HCT116 (cell line): Measurements from ENCODE around the gene STAT6. TPM values are rescaled to one million over a fixed set of nuclear protein-coding genes. Genes with fewer than 3 reads are reported as not detected.
A peak's percentile ranks its signal among the peaks of the same experiment; 100 is the strongest.

ENCODE experiments used
- ATAC-seq: fragments of 200-7000 bp; cut with Tn5 transposase; 2 replicates; pipeline ENCODE4 v1.9.1; 2020; ENCODE audit warnings: mild to moderate bottlenecking, moderate library complexity
- BruUV-seq: library from RNA; stranded (reverse); fragments of 400-500 nt; replicated peaks from 2 replicates; lab custom pipeline; 2021; lab: Mats Ljungman, UMichigan
- CTCF ChIA-PET: fragments of 300-600 bp; sonication (Branson Sonifier 250); formaldehyde crosslinking; loops from one replicate; lab custom pipeline; 2021; ENCODE audit warnings: antibody characterized with exemption; lab: Charles Lee
- POLR2A ChIA-PET: fragments of 300-600, 350-600 bp; sonication (Branson Sonifier 250); formaldehyde crosslinking; loops from one replicate; lab custom pipeline; 2021; ENCODE audit warnings: antibody characterized with exemption; lab: Charles Lee
- RAD21 ChIA-PET, 2 experiments: fragments of 300-600 bp; sonication (Branson Sonifier 250); formaldehyde crosslinking; loops; one replicate each; lab custom pipeline; 2023; ENCODE audit warnings: low total read pairs in 2 of 2; ENCODE audit not compliant: uncharacterized antibody in 2 of 2, unreplicated experiment in 2 of 2, low non-redundant PET in 1 of 2; lab: Charles Lee
- DNase-seq: peaks from one replicate; pipeline ENCODE4 v3.0.0-alpha.2; 2010; ENCODE audit warnings: low read depth, low spot score
- H2AFZ ChIP-seq: fragments of 200-600 bp; shearing (Covaris generic), sonication (generic); 2 replicates; pipeline ENCODE4 v1.6.1; 2017; ENCODE audit warnings: low read depth, mixed run types, mixed read lengths, antibody characterized with exemption, low read length; ENCODE audit not compliant: poor library complexity, severe bottlenecking
- H3K27ac ChIP-seq: 2 replicates; pipeline ENCODE4 v1.5.1; 2012; ENCODE audit warnings: low read depth, low read length
- H3K27me3 ChIP-seq: fragments of 200-600 bp; sonication (generic); 2 replicates; pipeline ENCODE4 v1.6.1; 2016; ENCODE audit warnings: mixed run types, low read length, mixed read lengths; ENCODE audit not compliant: insufficient read depth
- H3K36me3 ChIP-seq, 2 experiments: fragments of 200-500 bp in 1 of 2; fragments of 200-600 bp in 1 of 2; sonication (Bioruptor generic) in 1 of 2; sonication (generic) in 1 of 2; 2 replicates each; pipeline versions ENCODE4 v1.5.1 to v1.6.1; 2014 to 2016; ENCODE audit warnings: low read length in 2 of 2, inconsistent platforms in 1 of 2, mixed read lengths in 1 of 2, mixed run types in 1 of 2; ENCODE audit not compliant: insufficient read depth in 2 of 2, control insufficient read depth in 1 of 2
- H3K4me1 ChIP-seq, 2 experiments: fragments of 200-600 bp in 1 of 2; sonication (generic) in 1 of 2; 2 replicates each; pipeline versions ENCODE4 v1.5.1 to v1.6.1; 2012 to 2017; ENCODE audit warnings: low read length in 2 of 2, inconsistent platforms in 1 of 2, mild to moderate bottlenecking in 1 of 2, mixed read lengths in 1 of 2, mixed run types in 1 of 2, moderate library complexity in 1 of 2; ENCODE audit not compliant: insufficient read depth in 2 of 2, control insufficient read depth in 1 of 2
- H3K4me2 ChIP-seq: fragments of 200-600 bp; sonication (generic); 2 replicates; pipeline ENCODE4 v1.6.1; 2017; ENCODE audit warnings: mixed run types, low read length, mixed read lengths
- H3K4me3 ChIP-seq, 2 experiments: fragments of 200-600 bp in 1 of 2; sonication (generic) in 1 of 2; replicated peaks in 1 of 2; 2 replicates each; pipeline ENCODE4 v1.5.1; 2011 to 2016; ENCODE audit warnings: low read length in 2 of 2, control low read depth in 1 of 2, low read depth in 1 of 2, mild to moderate bottlenecking in 1 of 2, mixed read lengths in 1 of 2, mixed run types in 1 of 2
- H3K79me2 ChIP-seq: fragments of 200-600 bp; sonication (generic); 2 replicates; pipeline ENCODE4 v1.6.1; 2017; ENCODE audit warnings: mild to moderate bottlenecking, mixed run types, low read length, moderate library complexity, mixed read lengths; ENCODE audit not compliant: insufficient read depth
- H3K9ac ChIP-seq: fragments of 200-600 bp; sonication (generic); 2 replicates; pipeline ENCODE4 v1.6.1; 2016; ENCODE audit warnings: low read length, mixed read lengths
- H3K9me2 ChIP-seq: fragments of 200-600 bp; sonication (generic), shearing (Covaris generic); 2 replicates; pipeline ENCODE4 v1.6.1; 2017; ENCODE audit warnings: mixed run types, mild to moderate bottlenecking, moderate library complexity; ENCODE audit not compliant: insufficient read depth
- H3K9me3 ChIP-seq, 2 experiments: fragments of 200-500 bp in 1 of 2; fragments of 200-600 bp in 1 of 2; sonication (Bioruptor generic) in 1 of 2; sonication (generic) in 1 of 2; 2 replicates each; pipeline ENCODE4 v1.6.1; 2014 to 2017; ENCODE audit warnings: low read length in 2 of 2, mixed read lengths in 2 of 2, inconsistent platforms in 1 of 2, low read depth in 1 of 2, mild to moderate bottlenecking in 1 of 2, mixed run types in 1 of 2, moderate library complexity in 1 of 2; ENCODE audit not compliant: control insufficient read depth in 1 of 2, insufficient read depth in 1 of 2
- H4K20me1 ChIP-seq: fragments of 200-600 bp; sonication (generic), shearing (Covaris generic); 2 replicates; pipeline ENCODE4 v1.6.1; 2017; ENCODE audit warnings: mixed run types, mild to moderate bottlenecking, moderate library complexity; ENCODE audit not compliant: insufficient read depth
- EZH2 ChIP-seq: fragments of 200-600 bp; sonication (generic); IDR thresholded peaks from 2 replicates; pipeline ENCODE4 v1.6.1; 2017; ENCODE audit warnings: antibody characterized with exemption, mixed run types
- POLR2A ChIP-seq: IDR thresholded peaks from 2 replicates; pipeline ENCODE4 v1.7.0; 2011; ENCODE audit warnings: borderline replicate concordance; ENCODE audit not compliant: insufficient read depth, insufficient read length; ENCODE audit errors: extremely low read depth
- POLR2AphosphoS5 ChIP-seq: IDR thresholded peaks from 2 replicates; pipeline ENCODE4 v1.6.1; 2011; ENCODE audit warnings: mild to moderate bottlenecking, low read depth, low read length, moderate library complexity
- YY1 ChIP-seq: IDR thresholded peaks from 2 replicates; pipeline ENCODE4 v1.6.1; 2011; ENCODE audit warnings: low read length, low read depth, moderate library complexity, mild to moderate bottlenecking; ENCODE audit not compliant: insufficient replicate concordance; ENCODE audit errors: extremely low read depth
- ZFX ChIP-seq: fragments of 450-650 bp; IDR thresholded peaks from 2 replicates; pipeline ENCODE4 v1.6.1; 2017
- intact Hi-C: fragments of 100-400 bp; cut with micrococcal nuclease; formaldehyde crosslinking; loops from 2 replicates; pipeline ENCODE4 v1.10.0; 2022
- total RNA-seq: library from RNA; stranded (reverse); gene quantifications from one replicate; pipeline ENCODE4 v1.2.1, GENCODE V29; 2021; ENCODE audit not compliant: unreplicated experiment
- TF ChIP-seq, protein P1 (sequence below): IDR thresholded peaks from 2 replicates; pipeline ENCODE4 v1.6.1; 2011; ENCODE audit warnings: mild to moderate bottlenecking, low read length, moderate library complexity; ENCODE audit not compliant: insufficient replicate concordance; ENCODE audit errors: extremely low read depth

STAT6 gene
- total RNA-seq, 1 experiment from 2014 or later = 78.5 TPM

DNA sequence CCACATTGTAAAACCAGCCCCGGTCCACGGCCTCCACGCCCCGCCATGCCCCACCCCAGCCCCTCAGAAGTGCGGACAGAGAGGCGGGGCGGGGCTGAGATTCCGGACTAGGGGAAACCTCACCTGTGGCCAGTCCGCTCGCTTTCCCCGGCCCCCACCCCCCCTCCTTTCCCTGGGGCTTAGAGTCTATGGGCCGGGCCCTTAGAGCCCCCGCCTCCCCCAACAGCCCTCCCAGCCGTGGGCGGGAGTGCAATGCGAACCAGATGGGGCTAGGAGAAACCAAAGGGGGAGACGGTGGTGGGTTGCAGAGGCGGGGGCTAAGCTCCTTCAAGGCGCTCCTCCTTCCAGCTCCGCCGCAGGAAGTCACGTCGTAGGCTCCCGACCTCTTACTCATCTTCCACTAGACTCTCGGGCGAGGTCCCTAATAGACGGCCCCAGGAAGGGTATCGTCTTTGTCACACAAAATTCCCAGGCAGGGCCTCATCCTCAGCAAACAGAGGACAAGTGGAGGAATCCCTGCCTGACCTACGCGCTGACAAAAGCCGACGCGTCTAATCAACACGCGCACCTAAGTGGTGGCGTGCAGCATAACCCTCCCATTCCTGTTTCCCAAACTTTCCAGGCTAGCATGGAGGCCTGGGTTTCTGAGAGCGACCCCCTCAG is 23.3 kb downstream of the STAT6 start:
- TF ChIP-seq YY1 = peak; percentile 63
- peak; percentile 28 for TF ChIP-seq POLR2A
- TF ChIP-seq, protein P1, sequence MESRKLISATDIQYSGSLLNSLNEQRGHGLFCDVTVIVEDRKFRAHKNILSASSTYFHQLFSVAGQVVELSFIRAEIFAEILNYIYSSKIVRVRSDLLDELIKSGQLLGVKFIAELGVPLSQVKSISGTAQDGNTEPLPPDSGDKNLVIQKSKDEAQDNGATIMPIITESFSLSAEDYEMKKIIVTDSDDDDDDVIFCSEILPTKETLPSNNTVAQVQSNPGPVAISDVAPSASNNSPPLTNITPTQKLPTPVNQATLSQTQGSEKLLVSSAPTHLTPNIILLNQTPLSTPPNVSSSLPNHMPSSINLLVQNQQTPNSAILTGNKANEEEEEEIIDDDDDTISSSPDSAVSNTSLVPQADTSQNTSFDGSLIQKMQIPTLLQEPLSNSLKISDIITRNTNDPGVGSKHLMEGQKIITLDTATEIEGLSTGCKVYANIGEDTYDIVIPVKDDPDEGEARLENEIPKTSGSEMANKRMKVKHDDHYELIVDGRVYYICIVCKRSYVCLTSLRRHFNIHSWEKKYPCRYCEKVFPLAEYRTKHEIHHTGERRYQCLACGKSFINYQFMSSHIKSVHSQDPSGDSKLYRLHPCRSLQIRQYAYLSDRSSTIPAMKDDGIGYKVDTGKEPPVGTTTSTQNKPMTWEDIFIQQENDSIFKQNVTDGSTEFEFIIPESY = no peak
- peak; percentile 53 for TF ChIP-seq POLR2AphosphoS5
- peak; percentile 33; the same call in 1 of the 2 replicates for TF ChIP-seq ZFX
- no peak for TF ChIP-seq EZH2
- intact Hi-C loops = loop anchor here (5.0 kb wide), 1 partner anchor 374 kb away; no protein-coding TSS in a partner anchor
- RAD21 ChIA-PET = interaction anchor here (0.8 to 1.4 kb wide), 4 partner anchors 9 to 451 kb away, joined by 3 to 7 read pairs (median 3); partner anchors contain the start of genes NEMP1 (in 1 of the 2) and STAT6 (in 1 of the 2)
- H3K27ac ChIP-seq = peak overlapping the region; percentile 100
- POLR2A ChIA-PET = interaction anchor here (0.7 to 4.8 kb wide), 5 partner anchors 9 to 363 kb away, joined by 3 to 50 read pairs (median 3); partner anchors contain the start of genes NACA, NEMP1 and STAT6
- H3K4me2 ChIP-seq = peak overlapping the region; percentile 96
- peak; percentile 61 for ATAC-seq
- H3K4me3 ChIP-seq = peak overlapping the region; percentile 59 to 82
- CTCF ChIA-PET = interaction anchor here (1.0 to 2.5 kb wide), 2 partner anchors 9 to 24 kb away, joined by 4 to 20 read pairs; partner anchors contain the start of genes NEMP1 and STAT6
- no peaks in the 10 kb centered on the region for H3K27me3 ChIP-seq
- peaks cover 36% of the 10 kb centered on the region for H3K79me2 ChIP-seq
- H3K9me2 ChIP-seq = no peaks in the 10 kb centered on the region
- TSS peak; percentile 80 for BruUV-seq
- H3K36me3 ChIP-seq = peaks cover 7 to 21% of the 10 kb centered on the region in 2 experiments; a peak in 3 of 4 replicates
- no peaks in the 10 kb centered on the region for H3K9me3 ChIP-seq
- H4K20me1 ChIP-seq = no peaks in the 10 kb centered on the region
- no peak overlapping the region for H2AFZ ChIP-seq
- peaks cover 32 to 61% of the 10 kb centered on the region in 2 experiments for H3K4me1 ChIP-seq
- peak; percentile 85 for DNase-seq
- peak overlapping the region; percentile 91 for H3K9ac ChIP-seq
